NCI-H1048 (cell line): ENCODE results near the gene TAS2R14.

Source experiments
- DNase-seq: peaks from one replicate; lab custom pipeline; 2025; lab: John Stamatoyannopoulos, UW

TAS2R14 gene

DNA sequence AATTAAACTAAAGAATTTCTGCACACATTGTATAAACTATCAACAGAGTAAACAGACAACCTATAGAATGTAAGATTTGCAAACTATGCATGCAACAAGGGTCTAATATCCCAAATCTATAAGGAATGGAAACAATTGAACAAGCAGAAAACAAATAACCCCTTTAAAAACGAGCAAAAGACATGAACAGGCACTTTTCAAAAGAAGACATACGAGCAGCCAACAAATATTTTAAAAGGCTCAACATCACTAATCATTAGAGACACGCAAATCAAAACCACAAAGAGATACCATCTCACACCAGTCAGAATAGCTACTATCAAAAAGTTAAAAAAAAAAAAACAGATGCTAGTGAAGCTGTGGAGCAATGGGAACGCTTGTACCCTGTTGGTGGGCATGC lies 34.4 kb downstream of the TAS2R14 start:
- no peak for DNase-seq

DNA sequence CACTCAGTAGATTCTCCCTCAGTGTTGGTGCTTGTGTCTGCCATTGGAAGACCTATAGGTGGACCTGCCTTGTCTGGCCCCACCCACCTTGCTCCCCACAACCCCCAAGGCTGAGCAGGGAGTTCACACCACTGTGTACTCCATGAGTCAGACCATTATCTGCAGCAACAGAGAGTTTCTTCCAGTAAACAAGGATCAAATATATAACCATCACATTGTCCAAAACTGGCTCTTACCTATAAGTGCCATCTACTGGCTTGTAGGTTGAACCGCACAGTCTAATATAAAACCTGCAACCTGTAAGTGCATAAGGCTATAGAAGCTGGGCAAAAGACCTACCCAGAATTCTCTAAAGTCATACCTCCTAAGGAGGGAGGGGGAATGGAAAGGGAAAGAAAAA lies 37.6 kb downstream of the TAS2R14 start:
- DNase-seq = no peak

DNA sequence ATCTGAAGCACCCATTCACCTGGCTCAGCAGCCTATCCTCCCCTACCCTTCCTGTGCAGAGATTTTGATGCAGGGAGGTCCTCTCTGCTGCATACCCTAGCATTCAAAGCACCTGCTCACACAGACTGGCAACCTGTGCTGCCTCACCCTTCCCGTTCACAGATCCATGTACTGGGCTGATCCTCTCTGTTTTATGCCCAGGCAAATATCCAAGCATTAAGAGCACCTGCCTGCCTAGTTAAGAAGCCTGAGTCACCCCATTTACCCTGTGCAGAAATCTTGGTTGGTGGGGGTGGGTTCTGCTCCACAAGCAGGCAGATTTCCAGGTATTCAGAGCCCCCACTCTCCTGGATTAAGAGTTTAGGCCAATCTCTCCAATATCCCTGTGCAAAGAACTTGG lies 38.1 kb downstream of the TAS2R14 start:
- no peak for DNase-seq

DNA sequence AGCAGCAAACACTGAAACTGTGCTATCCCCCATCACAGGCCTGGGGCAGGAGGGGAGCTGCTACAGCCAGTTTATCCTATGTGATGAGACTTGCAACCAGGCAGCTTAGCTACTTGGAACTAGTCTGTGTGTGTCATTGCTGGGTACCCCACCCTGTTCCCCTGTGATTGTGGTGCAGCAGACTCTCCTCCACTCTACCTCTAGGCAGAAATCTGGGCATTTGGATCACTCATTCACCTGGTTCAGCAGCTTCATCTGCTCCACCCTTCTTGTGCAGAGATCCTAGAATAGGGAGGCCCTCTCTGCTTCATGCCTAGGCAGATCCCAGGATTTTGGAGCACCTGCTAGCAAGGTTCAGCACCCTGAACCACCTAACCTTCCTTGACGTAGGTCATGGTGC lies 38.5 kb downstream of the TAS2R14 start:
- no peak for DNase-seq

DNA sequence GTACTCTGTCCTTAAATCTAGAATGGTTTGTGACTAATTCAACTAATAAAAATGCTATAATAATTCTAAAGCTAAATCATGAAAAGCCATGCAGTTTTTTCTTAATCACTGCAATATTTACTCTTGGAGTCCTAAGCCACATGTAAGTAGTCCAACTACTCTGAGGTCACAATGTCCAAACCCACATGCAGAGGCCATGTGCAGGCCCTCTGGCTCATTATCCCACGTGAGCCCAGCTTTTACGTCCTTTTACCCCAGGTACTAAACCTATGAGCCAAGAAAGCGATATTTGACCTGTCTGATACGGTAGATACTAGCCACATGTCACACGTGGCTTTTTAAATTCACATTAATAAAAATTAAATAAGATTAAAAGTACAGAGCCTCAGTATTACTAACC lies 42.2 kb downstream of the TAS2R14 start:
- DNase-seq = no peak

DNA sequence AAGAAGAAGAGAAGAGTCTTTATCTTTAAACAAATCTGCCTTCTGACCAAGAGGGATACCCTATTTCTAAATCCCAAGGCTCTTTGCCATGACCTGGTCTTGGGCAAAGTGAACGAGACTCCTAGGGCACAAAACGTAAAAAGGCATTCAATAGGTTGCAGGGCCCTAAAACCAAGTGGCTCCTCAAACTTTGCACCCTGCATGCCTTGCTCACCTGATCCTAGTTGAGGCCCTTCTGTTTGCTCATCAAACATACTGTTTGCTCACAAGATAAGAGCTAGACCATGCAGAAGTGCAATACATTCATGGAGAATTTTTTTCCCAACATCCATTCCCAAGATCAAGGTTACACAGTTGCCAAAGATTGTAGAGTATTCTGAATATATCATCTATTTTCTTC lies 47.1 kb downstream of the TAS2R14 start:
- no peak for DNase-seq

DNA sequence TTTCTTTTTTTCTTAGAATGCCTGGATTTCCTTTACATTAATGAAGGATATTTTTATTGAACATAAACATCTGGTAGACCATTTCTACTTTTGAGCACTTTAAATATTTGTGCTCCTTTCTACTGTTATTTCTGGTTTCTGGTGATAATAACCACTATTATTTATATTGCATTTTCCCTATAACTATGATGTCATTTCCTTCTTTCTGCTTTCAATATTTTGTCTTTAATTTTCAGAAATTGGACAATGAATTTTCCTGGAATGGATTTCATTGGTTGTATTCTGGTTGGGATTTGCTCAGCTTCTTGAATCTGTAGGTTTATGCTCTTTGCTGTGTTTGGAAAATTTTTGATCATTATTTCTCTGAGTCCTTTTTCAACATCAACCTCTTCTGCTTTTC lies 49.8 kb downstream of the TAS2R14 start:
- DNase-seq = no peak
